HG03469 (cell line): Measurements from ENCODE around the gene RNF213.

Experiments
- ATAC-seq: cut with Tn5 transposase; IDR thresholded peaks from one replicate; pipeline ENCODE4 v1.9.1; 2021; ENCODE audit warnings: mild to moderate bottlenecking, moderate library complexity, moderate number of reproducible peaks; ENCODE audit not compliant: unreplicated experiment

Gene RNF213

GRCh38 chr17:80260791-80261158 is at the start of gene RNF213:
RNF213 (plus strand) TSS chr17:80260852; CDS start chr17:80263682, 2,830 bp downstream.
- no peak for ATAC-seq

DNA sequence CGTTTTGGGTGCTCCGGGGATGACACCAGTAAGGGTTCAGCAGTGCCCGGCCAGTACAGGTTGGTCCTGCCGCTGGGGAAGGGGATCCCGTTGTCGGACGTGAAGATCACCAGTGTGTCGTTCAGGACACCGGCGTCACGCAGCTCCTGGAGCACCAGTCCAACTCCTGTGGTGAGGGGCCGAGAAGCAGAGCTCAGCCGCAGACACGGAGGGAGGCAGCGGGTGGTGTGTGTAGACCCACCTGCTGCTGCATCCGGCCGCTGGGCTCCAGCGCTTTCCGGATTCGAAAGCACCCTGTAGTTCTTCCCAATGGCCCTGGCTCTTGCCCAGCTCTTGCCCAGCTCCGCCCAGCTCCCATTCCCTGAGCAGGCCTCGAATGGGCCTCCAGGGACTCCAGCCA is 48.5 kb upstream of the RNF213 start:
- ATAC-seq: no peak

DNA sequence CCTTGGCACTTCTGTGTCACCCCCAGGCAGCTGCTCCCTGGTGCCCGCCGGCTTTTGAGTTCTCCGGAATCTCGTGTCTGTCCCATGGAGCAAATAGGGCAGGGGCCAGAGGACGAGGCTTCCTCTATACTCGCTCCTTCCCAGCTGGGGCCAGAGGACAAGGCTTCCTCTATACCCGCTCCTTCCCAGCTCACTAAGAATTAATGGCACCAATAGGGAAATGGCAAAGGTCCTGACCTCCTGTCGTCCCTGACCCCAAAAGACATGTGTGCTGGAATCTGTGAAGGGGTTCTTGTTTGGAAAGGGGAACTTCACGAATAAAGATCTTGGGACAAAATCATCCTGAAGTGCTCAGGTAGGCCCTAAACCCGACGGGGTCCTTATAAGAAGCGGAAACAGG is 48.1 kb upstream of the RNF213 start:
- ATAC-seq: no peak

- ATAC-seq: no peak
Measured at GRCh38 chr17:80212962-80213642, 47.5 kb upstream of the RNF213 start.

DNA sequence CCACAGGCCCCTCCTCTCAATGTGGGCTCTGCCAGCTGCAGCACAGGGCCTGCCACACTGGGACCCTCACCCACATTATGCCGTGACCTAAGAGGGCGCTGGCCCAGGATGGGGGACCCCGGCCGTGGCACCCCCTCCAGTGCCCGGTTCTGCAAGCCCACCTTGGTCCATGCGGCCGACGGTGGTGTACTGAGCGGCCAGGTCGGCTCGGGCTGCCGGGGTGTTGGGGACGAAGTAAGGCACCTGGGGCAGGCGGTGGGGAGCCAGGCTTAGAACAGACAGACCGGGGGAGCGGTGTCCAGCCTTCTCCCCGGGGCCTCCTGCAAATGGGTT is 47.0 kb upstream of the RNF213 start:
- no peak for ATAC-seq

DNA sequence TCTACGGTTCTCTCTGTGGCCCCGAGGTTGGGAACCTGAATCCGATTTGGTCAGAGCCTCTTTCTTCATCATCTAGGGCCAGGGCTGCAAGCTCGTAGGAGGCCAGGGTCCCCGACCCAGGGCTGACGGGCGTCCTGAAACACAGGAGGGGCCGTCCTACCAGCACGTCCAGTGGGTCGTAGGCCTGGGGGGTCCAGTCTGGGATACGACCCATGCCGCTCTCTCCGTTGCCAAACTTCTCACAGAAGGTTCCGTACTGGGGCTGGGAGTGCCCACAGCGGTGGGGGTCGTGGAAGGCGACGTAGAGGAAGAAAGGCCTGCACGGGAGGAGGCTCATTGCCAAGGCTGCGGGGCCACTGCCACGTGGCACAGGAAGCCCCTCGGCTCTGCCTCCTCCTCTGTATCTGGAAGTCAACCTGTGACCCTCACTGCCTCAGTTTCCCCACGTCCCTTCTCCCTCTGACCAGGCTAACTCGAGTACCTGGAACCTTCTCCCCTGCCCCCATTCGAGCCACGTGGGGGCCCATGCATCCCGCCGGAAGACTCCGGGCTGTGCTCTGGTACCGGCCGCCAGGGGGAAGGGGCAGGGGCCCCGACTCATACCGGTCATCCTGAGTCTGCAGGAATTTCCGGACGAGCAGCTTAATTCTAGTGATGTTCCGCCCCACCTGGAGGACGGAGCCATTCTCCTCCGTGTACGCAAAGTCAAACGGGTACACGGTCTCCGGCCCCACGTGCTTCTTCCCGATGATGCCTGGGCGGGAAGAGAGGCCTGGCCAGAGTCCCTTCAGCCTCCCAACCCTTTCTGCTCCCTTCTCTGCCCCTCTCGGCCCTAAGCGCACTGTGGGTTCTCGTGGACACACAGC is 46.4 kb upstream of the RNF213 start:
- no peak for ATAC-seq

- ATAC-seq: no peak
Measured at GRCh38 chr17:80214878-80215210, 45.8 kb upstream of the RNF213 start.

- no peak for ATAC-seq
Measured at GRCh38 chr17:80216473-80217456, 43.9 kb upstream of the RNF213 start.

- no peak for ATAC-seq
Measured at GRCh38 chr17:80217703-80218362, 42.8 kb upstream of the RNF213 start.

- no peak for ATAC-seq
Measured at GRCh38 chr17:80218391-80218790, 42.3 kb upstream of the RNF213 start.

DNA sequence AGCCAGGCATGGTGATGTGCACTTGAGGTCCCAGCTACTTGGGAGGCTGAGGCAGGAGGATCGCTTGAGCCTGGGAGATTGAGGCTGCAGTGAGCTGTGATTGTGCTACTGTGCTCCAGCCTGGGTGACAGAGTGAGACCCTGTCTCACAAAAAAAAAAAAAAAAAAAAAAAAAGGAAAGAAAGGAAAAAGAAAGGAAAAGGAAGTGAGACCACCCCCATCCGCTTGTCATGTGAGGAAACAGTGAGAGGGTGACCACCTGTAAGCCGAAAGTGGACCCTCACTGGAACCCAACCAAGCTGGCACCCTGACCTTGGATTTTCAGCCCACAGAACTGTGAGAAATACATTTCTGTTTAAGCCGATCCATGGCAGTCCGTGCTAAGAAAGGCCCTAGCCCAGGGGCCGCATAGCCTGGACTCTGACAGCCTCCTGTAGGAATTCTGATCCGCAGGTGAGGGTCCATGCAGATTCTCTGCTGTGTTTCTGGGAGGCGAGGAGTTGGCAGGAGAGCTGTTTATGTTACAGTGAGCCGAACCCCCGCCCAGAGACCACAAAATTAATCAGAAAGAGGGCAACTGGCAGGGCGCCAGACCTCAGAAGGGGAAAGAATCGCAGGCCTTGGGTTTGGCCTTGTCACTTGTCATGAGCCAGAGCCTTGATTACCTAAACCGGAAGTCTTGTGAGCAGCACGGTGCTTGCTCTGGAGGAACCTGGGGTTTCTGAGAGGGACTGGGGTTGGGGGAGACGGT is 41.5 kb upstream of the RNF213 start:
- ATAC-seq: peak; percentile 36

DNA sequence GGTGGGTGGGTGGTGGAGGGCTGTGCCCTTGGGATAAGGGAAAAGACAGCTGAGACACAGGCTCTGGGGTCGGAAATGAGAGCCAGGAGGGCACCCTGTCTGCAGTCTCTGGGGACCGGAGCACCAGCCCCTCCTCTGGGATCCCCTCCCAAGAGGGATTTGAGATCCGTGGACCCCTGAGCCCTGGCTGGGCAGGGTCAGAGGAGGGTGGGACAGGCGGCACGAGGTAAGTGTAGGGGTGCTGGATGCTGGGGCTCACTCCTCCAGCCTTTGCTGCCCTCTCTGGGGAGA is 40.9 kb upstream of the RNF213 start:
- peak; percentile 6 for ATAC-seq

- peak; percentile 15 for ATAC-seq
Measured at GRCh38 chr17:80220054-80220735, 40.5 kb upstream of the RNF213 start, which contains the start of the genes SGSH and SLC26A11. SGSH (minus strand) TSS chr17:80220333; CDS start chr17:80220313, 20 bp downstream. SLC26A11 (plus strand) TSS chr17:80220427; CDS start chr17:80221561, 1,134 bp downstream.

GRCh38 chr17:80220736-80221215 is 39.9 kb upstream of the RNF213 start:
- no peak for ATAC-seq

DNA sequence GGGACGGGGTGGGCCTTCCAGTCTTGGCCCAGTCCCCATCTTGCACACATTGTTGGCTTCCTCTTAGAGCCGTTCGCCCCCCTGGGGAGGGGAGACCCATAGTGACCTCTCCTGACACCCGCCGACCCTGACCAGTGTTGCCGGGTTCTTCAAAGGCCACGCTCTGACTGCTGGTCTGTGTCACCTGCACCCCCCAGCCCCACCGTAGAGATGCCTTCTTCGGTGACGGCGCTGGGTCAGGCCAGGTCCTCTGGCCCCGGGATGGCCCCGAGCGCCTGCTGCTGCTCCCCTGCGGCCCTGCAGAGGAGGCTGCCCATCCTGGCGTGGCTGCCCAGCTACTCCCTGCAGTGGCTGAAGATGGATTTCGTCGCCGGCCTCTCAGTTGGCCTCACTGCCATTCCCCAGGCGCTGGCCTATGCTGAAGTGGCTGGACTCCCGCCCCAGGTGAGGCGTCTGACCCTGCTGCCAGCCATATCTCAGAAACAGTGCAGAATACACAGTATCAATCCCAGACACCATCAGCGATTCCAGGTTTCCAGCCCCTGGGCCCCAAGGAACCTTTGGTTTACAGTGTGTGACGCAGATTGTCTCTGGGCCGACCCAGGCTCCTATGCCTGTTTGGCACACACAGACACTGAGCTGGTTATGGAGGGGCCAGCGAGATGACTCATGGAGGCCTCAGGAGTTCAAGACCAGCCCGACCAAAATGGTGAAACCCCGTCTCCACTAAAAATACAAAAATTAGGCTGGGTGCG is 39.1 kb upstream of the RNF213 start:
- no peak for ATAC-seq

DNA sequence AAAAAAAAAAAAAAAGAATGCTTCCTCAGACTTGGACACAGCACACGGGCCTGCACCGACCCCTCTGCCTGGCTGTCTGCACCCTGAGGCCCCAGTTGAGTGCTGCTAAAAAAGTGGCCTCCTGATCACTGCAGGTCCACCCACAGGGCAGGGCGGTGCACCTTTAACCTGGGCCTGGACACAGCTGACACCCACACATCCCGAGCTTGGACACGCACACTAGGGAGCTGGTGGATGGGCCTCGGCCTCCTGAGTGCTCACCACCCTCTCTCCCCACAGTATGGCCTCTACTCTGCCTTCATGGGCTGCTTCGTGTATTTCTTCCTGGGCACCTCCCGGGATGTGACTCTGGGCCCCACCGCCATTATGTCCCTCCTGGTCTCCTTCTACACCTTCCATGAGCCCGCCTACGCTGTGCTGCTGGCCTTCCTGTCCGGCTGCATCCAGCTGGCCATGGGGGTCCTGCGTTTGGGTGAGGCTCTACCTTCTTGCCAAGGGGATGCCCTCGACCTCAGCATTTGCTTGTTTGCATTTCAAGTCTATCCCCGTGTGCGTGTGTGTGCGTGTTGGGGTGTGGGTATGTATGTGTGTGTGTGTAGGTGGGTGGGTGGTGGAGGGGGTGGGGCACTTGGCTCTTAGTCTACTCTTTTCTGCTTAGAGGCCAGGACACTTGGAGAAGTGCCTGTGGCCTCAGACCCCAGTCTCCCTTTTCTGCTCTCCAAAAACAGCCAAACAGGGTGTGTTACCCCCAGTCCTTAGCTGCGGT is 38.1 kb upstream of the RNF213 start:
- no peak for ATAC-seq

GRCh38 chr17:80223142-80223815 is 37.4 kb upstream of the RNF213 start:
- ATAC-seq: no peak
